IMR-90 (cell line): ENCODE results near the gene ATP6V0C. TPM values are rescaled to one million over a fixed set of nuclear protein-coding genes. Genes with fewer than 3 reads are reported as not detected.
"Not testable (repeated sequence)": the region's sequence is repeated elsewhere in the genome, so short reads cannot be mapped to it uniquely, and the experiment has no call there.

Experiments
- ATAC-seq: fragments of 200-7000 bp; cut with Tn5 transposase; 2 replicates; pipeline ENCODE4 v1.9.1; 2020; ENCODE audit warnings: low read depth, mild to moderate bottlenecking, moderate library complexity
- BruUV-seq: library from RNA; stranded (reverse); fragments of 400-500 nt; replicated peaks from 2 replicates; lab custom pipeline; 2021; lab: Mats Ljungman, UMichigan
- CTCF ChIA-PET: fragments of 300-600 bp; formaldehyde crosslinking; extraction: SDS; loops from one replicate; lab custom pipeline; 2021; ENCODE audit warnings: antibody characterized with exemption; lab: Yijun Ruan, JAX
- POLR2A ChIA-PET: fragments of 300-600 bp; sonication (Branson Sonifier 250); formaldehyde crosslinking; loops from one replicate; lab custom pipeline; 2022; ENCODE audit warnings: antibody characterized with exemption; ENCODE audit not compliant: unreplicated experiment; lab: Charles Lee
- DNase-seq: peaks from one replicate; pipeline ENCODE4 v3.0.0; 2013
- H2AFZ ChIP-seq: replicated peaks from 2 replicates; pipeline ENCODE3; 2013; ENCODE audit warnings: low read length, mild to moderate bottlenecking; ENCODE audit not compliant: poor library complexity
- H2AK5ac ChIP-seq: 2 replicates; pipeline ENCODE4 v1.6.1; 2013; ENCODE audit warnings: low read depth, low read length, inconsistent platforms
- H2AK9ac ChIP-seq: replicated peaks from 2 replicates; pipeline ENCODE3; 2013; ENCODE audit warnings: mild to moderate bottlenecking, low read depth, low read length, moderate library complexity; ENCODE audit not compliant: poor library complexity
- H2BK120ac ChIP-seq: 2 replicates; pipeline ENCODE4 v1.6.1; 2013; ENCODE audit warnings: low read depth, low read length, inconsistent platforms
- H2BK15ac ChIP-seq: 3 replicates; pipeline ENCODE4 v1.6.1; 2013; ENCODE audit warnings: low read depth, low read length, inconsistent platforms
- H2BK20ac ChIP-seq: 2 replicates; pipeline ENCODE4 v1.6.1; 2013; ENCODE audit warnings: low read depth, mild to moderate bottlenecking, inconsistent platforms, low read length, moderate library complexity
- H2BK5ac ChIP-seq: 2 replicates; pipeline ENCODE4 v1.6.1; 2013; ENCODE audit warnings: mild to moderate bottlenecking, low read depth, low read length, inconsistent platforms; ENCODE audit not compliant: poor library complexity, severe bottlenecking
- H3K14ac ChIP-seq: replicated peaks from 2 replicates; pipeline ENCODE4 v1.6.1; 2013; ENCODE audit warnings: low read depth, low read length, inconsistent platforms
- H3K18ac ChIP-seq: 2 replicates; pipeline ENCODE4 v1.6.1; 2013; ENCODE audit warnings: low read depth, low read length, control low read depth
- H3K23ac ChIP-seq: 2 replicates; pipeline ENCODE4 v1.6.1; 2013; ENCODE audit warnings: low read depth, low read length, inconsistent platforms
- H3K27ac ChIP-seq: 2 replicates; pipeline ENCODE4 v1.5.1; 2013; ENCODE audit warnings: mild to moderate bottlenecking, control low read depth, low read length; ENCODE audit not compliant: insufficient read depth
- H3K27me3 ChIP-seq: 2 replicates; pipeline ENCODE4 v1.6.1; 2013; ENCODE audit warnings: low read length; ENCODE audit not compliant: control insufficient read depth, insufficient read depth
- H3K36me3 ChIP-seq: 2 replicates; pipeline ENCODE4 v1.6.1; 2013; ENCODE audit warnings: low read length, mixed read lengths; ENCODE audit not compliant: control insufficient read depth, insufficient read depth
- H3K4ac ChIP-seq: 2 replicates; pipeline ENCODE4 v1.6.1; 2013; ENCODE audit warnings: low read depth, low read length, inconsistent platforms
- H3K4me1 ChIP-seq: 2 replicates; pipeline ENCODE4 v1.6.1; 2013; ENCODE audit warnings: low read length, mixed read lengths; ENCODE audit not compliant: control insufficient read depth, insufficient read depth
- H3K4me2 ChIP-seq: 2 replicates; pipeline ENCODE4 v1.6.1; 2013; ENCODE audit warnings: low read depth, mild to moderate bottlenecking, control low read depth, low read length, moderate library complexity
- H3K4me3 ChIP-seq: 2 replicates; pipeline ENCODE4 v1.5.1; 2013; ENCODE audit warnings: low read depth, mild to moderate bottlenecking, control low read depth, low read length, moderate library complexity; ENCODE audit not compliant: insufficient read depth
- H3K56ac ChIP-seq: 2 replicates; pipeline ENCODE4 v1.6.1; 2013; ENCODE audit warnings: low read length, inconsistent platforms; ENCODE audit not compliant: insufficient read depth; ENCODE audit errors: extremely low read depth
- H3K79me1 ChIP-seq, 2 experiments: 2 replicates each; pipeline ENCODE4 v1.6.1; 2013; ENCODE audit warnings: low read length in 2 of 2, inconsistent platforms in 1 of 2, low read depth in 1 of 2
- H3K9ac ChIP-seq: 2 replicates; pipeline ENCODE4 v1.6.1; 2013; ENCODE audit warnings: low read depth, low read length, control low read depth
- H3K9me1 ChIP-seq: 2 replicates; pipeline ENCODE4 v1.6.1; 2013; ENCODE audit warnings: low read length, inconsistent platforms; ENCODE audit not compliant: insufficient read depth
- H3K9me3 ChIP-seq: 2 replicates; pipeline ENCODE4 v1.6.1; 2013; ENCODE audit warnings: low read length; ENCODE audit not compliant: control insufficient read depth, insufficient read depth
- H4K20me1 ChIP-seq: 2 replicates; pipeline ENCODE4 v1.6.1; 2013; ENCODE audit warnings: low read length, inconsistent platforms; ENCODE audit not compliant: insufficient read depth
- H4K5ac ChIP-seq: 2 replicates; pipeline ENCODE4 v1.6.1; 2013; ENCODE audit warnings: mild to moderate bottlenecking, low read depth, low read length, control low read depth
- H4K8ac ChIP-seq, 2 experiments: 2 replicates each; pipeline ENCODE4 v1.6.1; 2013; ENCODE audit warnings: low read depth in 2 of 2, low read length in 2 of 2, control low read depth in 1 of 2, inconsistent platforms in 1 of 2
- H4K91ac ChIP-seq: 2 replicates; pipeline ENCODE4 v1.6.1; 2013; ENCODE audit warnings: low read depth, low read length, inconsistent platforms; ENCODE audit not compliant: insufficient read depth
- WGBS, 2 experiments: methylation state at CpG; one replicate each; pipeline versions ENCODE4 v1.1.5 to v1.1.7; 2013; ENCODE audit warnings: missing lambda C conversion rate in 2 of 2; ENCODE audit not compliant: insufficient read length in 1 of 2; ENCODE audit errors: extremely low coverage in 2 of 2; 5-methylcytosine and 5-hydroxymethylcytosine counted together
- dilution Hi-C: fragments of 300-500 bp; cut with HindIII; formaldehyde crosslinking; loops from one replicate; pipeline ENCODE4 v1.14.3; 2018; ENCODE audit warnings: low sequenced_read_pairs; ENCODE audit not compliant: unreplicated experiment
- in situ Hi-C: fragments of 300-500 bp; cut with MboI; formaldehyde crosslinking; loops from 3 replicates; pipeline ENCODE4 v1.14.3; 2019; ENCODE audit warnings: low sequenced_read_pairs, inconsistent platforms, mixed read lengths
- intact Hi-C: fragments of 100-400 bp; cut with micrococcal nuclease; formaldehyde crosslinking; loops from 2 replicates; pipeline ENCODE4 v1.10.0; 2022
- polyA plus RNA-seq, 3 experiments: library from polyadenylated mRNA; depleted of rRNA; stranded (reverse); fragments of >200 nt; gene quantifications; 2 replicates each; pipeline ENCODE4 v1.2.3, GENCODE V29; 2012; ENCODE audit warnings: low replicate concordance in 1 of 3
- total RNA-seq: library from RNA; depleted of rRNA; stranded (reverse); fragments of >200 nt; gene quantifications from 2 replicates; pipeline ENCODE4 v1.2.3, GENCODE V29; 2012

ATP6V0C gene
- total and polyA plus RNA-seq, 2 of the 4 experiments (the other 2 are of a cell fraction) = 8.4 to 107 TPM

DNA sequence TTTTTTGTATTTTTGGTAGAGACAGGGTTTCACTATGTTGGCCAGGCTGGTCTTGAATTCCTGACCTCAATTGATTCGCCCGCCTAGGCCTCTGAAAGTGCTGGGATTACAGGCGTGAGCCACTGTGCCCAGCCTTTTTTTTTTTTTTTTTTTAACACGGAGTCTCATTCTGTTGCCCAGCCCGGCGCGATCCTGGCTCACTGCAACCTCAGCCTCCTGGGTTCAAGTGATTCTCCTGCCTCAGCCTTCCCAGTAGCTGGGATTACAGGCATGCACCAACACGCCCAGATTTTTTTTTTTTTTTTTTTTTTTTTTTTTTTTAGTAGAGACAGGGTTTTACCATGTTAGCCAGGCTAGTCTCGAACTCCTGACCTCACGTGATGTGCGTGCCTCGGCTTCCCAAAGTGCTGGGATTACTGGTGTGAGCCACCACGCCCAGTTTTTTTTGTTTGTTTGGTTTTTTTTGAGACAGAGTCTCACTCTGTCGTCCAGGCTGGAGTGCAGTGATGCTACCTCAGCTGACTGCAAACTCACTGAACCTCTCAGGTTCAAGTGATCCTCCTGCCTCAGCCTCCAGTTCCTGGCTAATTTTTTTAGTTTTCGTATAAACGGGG is 19.5 kb downstream of the ATP6V0C start:
- peak overlapping the region; percentile 87 for H2AK9ac ChIP-seq
- H3K4me2 ChIP-seq = peak overlapping the region; percentile 96; the same call in 1 of the 2 replicates
- 90% methylated on average over 3 of the region's 16 CpGs; no CpG with 5 or more reads in 1 of the 2 experiments for WGBS, 2 experiments
- H3K9ac ChIP-seq = 0 out of 2 replicates have a peak overlapping the region, but pooled peaks have one; percentile 84
- H2AFZ ChIP-seq, dilution Hi-C loops, H3K9me3 ChIP-seq, DNase-seq, H3K56ac ChIP-seq, H3K4me3 ChIP-seq, CTCF ChIA-PET, ATAC-seq, in situ Hi-C loops, H4K20me1 ChIP-seq, H3K27me3 ChIP-seq, POLR2A ChIA-PET, intact Hi-C loops, BruUV-seq, H3K23ac ChIP-seq: not testable (repeated sequence)
- peak overlapping the region; percentile 90 for H3K4ac ChIP-seq
- H4K91ac ChIP-seq = peak overlapping the region; percentile 76
- H3K9me1 ChIP-seq = peaks cover 12% of the 10 kb centered on the region; the same call in 1 of the 2 replicates
- peaks cover 18% of the 10 kb centered on the region; the same call in 1 of the 2 replicates for H3K36me3 ChIP-seq
- peak overlapping the region; percentile 36; the same call in 1 of the 2 replicates for H3K18ac ChIP-seq
- peak overlapping the region; percentile 66 for H2BK20ac ChIP-seq
- H2BK5ac ChIP-seq = peak overlapping the region; percentile 44
- H2BK15ac ChIP-seq = peak overlapping the region; percentile 36; the same call in 1 of the 3 replicates
- H2BK120ac ChIP-seq = peak overlapping the region; percentile 80
- peaks cover 18% of the 10 kb centered on the region for H3K4me1 ChIP-seq
- 0 out of 2 replicates have a peak overlapping the region, but pooled peaks have one; percentile 81 for H3K14ac ChIP-seq
- H4K8ac ChIP-seq = peak overlapping the region; percentile 59 to 83; a peak in 3 of 4 replicates
- peaks cover 0 to 22% of the 10 kb centered on the region in 2 experiments; a peak in 1 of 4 replicates for H3K79me1 ChIP-seq
- peak overlapping the region; percentile 85 for H4K5ac ChIP-seq
- H3K27ac ChIP-seq = peak overlapping the region; percentile 75
- peak overlapping the region; percentile 67; the same call in 1 of the 2 replicates for H2AK5ac ChIP-seq
